Fibroblast of upper back skin (primary cell): ENCODE data around the gene POFUT2.

Source experiments
- DNase-seq: peaks from one replicate; pipeline ENCODE4 v3.0.0-alpha.2; 2013

POFUT2 gene, protein sequence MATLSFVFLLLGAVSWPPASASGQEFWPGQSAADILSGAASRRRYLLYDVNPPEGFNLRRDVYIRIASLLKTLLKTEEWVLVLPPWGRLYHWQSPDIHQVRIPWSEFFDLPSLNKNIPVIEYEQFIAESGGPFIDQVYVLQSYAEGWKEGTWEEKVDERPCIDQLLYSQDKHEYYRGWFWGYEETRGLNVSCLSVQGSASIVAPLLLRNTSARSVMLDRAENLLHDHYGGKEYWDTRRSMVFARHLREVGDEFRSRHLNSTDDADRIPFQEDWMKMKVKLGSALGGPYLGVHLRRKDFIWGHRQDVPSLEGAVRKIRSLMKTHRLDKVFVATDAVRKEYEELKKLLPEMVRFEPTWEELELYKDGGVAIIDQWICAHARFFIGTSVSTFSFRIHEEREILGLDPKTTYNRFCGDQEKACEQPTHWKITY

DNA sequence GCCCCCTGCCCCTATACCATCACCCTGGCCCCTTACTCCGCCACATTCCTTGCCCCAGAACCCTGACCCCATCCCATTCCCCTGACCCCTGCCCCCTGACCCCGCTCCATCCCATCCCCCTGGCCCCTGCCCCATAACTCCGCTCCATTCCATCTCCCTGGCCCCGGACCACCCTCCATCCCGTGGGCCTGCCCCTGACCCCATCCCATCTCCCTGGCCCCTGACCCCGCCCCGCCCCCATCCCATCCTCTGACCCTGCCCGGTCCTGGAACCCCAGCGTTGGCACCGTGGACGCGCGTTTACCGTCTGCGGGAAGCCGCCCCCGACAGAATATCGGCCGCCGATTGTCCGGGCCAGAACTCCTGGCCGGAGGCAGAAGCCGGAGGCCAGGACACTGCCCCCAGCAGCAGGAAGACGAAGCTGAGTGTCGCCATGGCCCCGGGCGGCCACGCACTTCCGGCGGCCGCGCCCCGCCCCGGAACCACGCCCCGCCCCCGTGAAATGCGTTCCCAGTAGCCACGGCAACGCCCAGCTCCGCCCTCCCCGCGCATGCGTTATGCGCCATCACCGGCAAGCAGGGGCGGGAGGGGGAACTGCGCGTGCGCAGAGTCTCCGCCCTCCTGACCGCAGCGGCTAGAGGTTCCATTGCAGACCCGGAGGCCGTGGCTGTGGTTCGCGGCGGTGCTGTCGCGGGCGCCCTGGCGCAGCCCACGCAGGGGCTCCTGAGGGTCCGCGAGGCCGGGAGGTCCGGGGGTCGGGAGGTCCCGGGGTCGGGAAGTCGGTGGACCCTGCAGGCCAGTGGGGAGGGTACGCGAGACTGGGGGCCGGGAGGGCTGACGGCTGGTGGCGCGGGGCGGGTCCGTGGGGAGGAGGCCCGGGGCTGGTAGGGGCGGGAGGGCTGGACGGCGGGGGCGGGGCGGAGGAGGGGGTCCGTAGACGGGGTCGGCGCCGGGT, at the start of gene POFUT2:
TSS of gene POFUT2 (minus strand) at position 458 of the 954 bp plus-strand sequence. CDS start at position 434, 24 bp downstream.
- peak; percentile 93 for DNase-seq

DNA sequence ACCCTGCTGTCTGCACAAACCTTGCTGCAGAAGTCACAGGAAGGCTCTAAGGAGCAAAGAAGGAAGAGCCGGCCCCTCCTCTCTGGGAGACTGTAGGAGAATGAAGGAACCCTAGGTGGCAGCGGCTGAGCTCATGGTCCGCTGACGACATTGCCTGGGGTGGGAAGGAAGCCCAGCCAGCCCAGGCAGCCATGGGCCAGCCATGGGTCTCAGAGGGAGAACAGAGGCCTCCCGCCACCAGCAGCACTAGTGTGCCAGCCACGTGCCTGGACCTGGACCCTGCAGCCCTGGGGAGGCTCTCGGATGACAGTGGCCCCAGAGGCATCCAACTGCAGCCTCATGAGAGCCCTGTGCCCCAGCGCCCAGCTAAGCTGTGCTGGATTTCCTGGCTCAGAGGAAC, 49.2 kb upstream of the POFUT2 start:
- no peak for DNase-seq

DNA sequence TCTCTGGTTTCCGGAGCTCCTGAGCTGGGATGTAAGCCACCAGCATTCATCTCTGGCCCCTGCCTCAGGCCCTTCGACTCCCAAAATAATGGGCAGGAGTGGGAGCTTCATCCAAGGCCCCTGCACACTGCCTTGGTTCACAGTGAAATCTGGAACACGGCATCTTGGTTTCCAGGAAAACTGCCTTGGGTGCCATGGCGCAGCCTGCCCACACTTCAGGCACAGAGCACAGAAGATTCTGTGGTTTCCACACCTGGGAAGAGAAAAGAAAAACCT, 48.8 kb upstream of the POFUT2 start:
- no peak for DNase-seq

DNA sequence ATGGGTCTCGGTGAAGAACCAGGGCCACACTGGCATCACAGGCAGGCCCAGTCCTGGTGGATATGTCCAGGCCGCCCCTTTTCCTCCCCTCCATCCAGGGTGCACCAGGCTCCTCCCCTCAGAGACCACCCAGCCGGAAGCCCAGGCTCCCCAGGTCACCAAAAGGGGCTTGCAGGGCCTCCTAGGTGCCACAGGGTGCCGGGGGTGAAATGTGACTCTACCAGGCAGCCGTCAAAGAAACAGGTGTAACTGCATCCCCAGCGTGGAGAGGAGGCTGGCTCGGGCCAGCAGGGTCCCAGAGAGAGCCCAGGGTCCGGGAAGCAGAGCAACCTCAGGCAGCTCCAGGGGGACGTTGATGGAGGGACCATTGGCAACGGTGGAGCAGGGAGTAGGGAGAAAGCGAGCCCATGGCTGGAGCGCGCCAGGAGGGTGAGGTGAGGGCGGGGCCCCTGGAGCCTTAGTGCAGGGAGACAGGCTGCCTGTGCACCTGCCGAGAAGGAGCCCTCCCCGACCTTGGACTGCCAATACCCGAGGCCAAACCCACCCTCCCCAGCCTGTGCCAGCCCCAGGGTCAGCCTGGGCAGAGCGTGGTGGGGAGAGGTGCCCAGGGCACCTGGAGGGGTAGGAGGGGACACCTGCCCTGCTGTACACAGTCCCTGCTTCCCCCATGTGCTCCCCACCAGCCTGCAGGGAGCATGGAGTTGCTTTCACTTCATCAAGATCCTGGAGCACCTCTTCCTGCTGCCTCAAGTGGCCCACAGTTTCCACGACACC, 48.3 kb upstream of the POFUT2 start:
- no peak for DNase-seq

DNA sequence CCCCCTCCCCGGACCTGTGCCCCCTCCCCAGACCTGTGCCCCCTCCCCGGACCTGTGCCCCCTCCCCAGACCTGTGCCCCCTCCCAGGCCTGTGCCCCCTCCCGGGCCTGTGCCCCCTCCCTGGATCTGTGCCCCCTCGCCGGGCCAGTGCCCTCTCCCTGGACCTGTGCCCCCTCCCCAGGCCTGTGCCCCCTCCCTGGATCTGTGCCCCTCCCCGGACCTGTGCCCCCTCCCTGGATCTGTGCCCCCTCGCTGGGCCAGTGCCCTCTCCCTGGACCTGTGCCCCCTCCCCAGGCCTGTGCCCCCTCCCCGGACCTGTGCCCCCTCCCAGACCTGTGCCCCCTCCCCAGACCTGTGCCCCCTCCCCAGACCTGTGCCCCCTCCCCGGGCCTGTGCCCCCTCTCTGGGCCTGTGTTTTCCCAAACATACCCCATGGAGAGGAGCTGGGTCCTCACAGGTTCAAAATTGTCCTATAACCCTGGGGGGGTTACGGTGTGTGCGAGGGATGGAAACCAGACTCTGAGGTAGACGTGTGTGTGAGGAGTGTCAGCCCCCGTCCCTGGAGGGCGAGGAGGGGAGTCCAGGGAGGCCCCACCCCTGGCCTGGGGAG, 47.6 kb upstream of the POFUT2 start:
- DNase-seq = no peak

DNA sequence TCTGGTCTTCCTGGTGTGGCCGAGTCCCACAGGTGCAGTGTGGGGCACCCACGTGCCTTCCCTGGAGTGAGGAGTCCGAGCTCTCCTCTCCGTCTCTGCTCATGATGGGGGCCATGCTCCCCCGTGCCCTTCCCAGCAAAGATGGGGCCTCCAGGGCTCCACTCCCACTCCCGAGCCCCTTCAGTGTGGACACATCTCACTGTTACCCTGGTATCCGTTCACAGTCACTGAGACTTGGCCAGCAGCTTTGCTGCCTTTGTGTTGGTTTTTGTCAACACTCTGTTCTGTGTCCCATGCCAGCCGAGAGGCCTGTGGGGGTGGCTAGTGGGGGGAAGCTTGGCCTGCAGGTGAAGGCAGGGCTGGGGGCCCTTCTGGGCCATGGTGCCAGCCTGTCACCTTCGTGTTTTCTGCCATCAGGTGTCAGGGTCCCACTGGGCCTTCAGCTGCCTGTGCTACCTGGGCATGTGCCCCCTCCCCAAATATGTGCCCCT, 46.9 kb upstream of the POFUT2 start:
- no peak for DNase-seq

DNA sequence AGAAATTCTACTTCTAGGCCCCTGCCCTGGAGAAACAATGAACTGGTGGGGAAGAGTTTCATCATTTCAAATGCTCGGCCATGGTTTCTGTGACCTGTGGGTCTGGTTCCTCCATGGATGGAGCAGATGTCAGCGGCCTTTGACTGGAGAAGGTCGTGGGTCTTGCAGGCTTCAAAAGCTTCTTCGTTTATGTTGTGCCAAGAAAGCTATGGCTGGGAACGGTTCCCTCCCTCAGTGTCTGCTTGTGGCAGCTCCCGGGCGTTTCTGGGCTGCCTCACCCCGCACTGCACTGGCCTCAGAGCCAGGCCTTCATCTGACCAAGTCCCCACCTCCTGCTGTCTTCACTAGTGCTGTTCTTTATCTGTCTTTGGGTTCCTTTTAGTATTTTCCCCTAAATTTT, 46.4 kb upstream of the POFUT2 start:
- DNase-seq = no peak

DNA sequence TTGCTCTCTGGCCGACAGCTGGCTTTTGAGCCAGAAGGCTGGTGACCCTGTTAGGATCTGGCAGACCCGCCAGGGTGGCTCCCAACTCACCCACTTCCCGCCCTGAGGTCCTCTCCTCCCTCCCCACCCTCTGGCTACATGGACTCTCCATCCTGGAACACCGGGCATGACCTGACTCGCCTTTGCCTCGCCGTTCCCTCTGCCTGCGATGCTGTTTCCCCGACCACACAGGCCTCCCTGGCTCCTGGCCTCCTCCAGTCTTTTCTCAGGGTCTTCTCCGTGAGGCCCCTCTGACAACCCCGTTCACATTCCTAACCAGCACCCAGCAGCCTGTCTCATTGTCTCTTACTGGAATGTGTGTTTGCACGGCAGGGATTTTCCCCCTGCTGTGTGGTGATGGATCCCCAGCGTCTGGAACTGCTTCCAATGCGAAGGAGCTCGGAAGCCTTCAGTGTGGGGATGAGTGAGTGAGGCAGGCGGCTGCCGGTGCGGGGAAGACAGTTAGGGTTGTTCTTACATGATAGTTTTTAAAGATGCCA, 46.0 kb upstream of the POFUT2 start:
- peak; percentile 68 for DNase-seq

DNA sequence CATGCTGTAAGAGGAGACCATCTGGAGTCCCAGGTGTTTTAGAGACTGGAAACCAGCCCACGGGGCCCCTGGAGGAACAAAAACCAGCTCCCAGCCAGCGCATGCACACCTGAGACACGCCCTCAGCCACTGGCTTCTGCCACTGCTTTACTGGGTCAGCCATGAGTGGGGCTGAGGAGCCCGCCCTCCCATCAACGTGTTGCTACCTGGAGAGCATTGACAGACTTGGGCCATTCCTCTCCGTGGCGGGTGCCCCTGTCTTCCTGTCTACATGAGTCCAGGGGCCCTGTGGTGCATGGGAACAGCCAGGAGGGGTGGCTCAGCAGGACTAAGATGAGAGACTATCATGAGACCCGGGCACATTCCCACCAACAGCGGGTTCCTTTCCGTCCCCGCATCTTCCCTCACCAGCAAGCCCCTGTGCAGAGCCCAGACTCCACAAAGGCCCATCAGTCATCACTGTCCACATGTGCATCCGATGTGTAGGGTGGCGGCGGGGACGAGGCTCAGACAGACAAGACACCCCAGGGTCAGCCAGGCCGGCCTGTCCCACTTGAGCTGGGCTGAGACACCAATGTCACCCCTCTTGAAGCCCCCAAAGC, 45.4 kb upstream of the POFUT2 start:
- DNase-seq = no peak

DNA sequence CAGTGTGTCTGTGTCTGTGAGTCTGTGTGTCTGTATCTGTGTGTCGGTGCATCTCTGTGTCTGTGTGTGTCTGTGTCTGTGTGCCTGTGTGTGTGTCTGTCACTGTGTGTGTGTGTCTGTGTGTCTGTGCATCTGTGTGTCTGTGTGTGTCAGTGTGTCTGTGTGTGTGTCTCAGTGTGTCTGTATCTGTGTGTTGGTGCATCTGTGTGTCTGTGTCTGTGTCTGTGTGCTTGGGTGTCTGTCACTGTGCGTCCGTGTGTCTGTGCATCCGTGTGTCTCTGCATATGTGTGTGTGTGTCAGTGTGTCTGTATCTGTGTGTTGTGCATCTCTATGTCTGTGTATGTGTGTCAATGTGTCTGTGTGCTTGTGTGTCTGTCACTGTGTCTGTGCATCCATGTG, 44.7 kb upstream of the POFUT2 start:
- no peak for DNase-seq

- DNase-seq = no peak
These were observed 43.9 kb upstream of the POFUT2 start for GRCh38 chr21:45331531-45332147.

DNA sequence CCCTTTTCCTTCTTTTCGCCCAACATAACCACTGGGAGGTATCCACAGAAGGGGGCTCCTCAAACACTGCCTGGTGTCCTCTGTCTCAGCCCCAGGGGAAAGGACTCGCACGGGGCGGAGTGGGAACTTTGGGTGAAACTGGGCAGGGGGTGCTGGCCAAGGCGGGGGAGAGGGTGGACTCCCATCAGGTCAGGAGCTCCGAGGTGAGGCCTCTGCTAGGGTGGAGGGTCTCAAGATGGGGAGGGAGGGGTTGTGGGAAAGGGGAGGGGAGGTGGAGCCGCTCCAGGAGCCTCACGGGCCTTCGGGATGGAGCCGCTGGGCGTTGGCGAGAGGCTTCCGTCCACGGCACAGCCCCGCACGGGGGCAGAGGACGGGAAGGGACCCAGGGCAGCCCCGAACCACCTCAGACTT, 43.2 kb upstream of the POFUT2 start:
- DNase-seq = no peak

DNA sequence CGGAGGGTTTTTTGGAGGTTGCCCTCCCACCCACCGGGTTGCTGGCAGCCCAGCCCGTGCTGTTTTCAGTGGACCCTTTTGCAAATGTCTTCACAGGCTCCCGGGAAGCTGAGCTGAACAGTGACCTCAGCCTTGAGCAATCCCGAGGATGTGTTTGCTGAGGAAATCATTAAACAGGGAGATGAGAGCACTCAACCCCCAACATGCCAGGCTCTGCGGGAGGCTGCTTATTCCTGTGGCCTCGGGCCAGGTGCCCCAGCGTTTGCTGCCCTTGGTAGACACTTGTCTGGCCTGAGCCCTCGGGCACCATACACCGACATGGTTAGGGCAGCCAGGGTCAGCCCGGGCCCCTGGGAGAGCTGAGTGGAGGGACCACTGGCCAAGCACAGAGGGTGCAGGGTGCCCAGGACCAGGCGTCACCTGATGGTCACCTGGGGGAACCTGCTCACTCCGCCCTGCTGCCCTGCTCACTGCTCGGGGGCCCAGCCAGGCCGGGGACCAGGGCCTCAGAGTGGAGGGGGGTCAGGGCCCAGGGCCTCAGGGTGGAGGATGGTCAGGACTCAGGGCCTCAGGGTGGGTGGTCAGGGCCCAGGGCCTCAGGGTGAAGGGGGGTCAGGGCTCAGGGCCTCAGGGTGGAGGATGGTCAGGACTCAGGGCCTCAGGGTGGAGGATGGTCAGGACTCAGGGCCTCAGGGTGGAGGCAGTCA, 42.5 kb upstream of the POFUT2 start:
- DNase-seq = peak; percentile 89

DNA sequence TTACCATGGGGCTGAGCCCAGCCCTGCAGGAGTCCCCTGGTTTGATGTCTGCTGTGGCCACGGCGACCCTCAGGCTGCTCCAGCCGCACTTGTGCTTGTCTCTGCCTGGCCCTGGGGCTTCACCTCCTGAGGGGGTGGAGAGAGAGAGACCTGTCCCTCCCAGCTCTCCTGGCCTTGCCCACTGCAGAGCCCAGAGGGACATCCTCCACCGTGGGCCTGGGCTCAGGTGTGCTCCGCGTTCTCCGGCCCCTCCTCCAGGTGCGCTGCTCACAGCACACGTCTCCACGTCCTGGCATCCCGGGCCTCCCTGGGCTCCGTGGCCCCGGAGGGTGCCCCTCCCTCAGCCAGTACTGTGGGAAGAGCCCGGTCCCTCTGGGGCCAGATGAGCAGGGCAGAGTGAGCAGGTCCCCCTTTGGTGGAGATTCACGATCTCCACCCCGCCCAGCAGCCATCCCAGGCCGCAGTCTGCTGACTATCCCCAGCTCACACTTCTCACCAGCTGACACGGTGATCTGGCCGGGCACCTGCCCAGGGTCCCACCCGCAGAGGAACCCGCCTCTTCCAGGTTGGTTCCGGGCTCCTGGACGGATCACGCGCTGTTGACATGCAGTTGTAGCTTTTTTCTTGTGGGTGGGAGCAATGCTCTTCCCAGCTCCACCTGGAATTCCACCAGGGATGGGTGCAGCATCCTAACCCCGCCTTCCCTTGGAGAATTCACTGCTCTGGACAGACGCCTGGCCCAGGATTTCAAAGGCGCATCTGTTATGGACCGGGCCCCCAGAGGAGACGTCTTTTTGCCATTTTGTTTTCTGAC, 41.8 kb upstream of the POFUT2 start:
- no peak for DNase-seq

DNA sequence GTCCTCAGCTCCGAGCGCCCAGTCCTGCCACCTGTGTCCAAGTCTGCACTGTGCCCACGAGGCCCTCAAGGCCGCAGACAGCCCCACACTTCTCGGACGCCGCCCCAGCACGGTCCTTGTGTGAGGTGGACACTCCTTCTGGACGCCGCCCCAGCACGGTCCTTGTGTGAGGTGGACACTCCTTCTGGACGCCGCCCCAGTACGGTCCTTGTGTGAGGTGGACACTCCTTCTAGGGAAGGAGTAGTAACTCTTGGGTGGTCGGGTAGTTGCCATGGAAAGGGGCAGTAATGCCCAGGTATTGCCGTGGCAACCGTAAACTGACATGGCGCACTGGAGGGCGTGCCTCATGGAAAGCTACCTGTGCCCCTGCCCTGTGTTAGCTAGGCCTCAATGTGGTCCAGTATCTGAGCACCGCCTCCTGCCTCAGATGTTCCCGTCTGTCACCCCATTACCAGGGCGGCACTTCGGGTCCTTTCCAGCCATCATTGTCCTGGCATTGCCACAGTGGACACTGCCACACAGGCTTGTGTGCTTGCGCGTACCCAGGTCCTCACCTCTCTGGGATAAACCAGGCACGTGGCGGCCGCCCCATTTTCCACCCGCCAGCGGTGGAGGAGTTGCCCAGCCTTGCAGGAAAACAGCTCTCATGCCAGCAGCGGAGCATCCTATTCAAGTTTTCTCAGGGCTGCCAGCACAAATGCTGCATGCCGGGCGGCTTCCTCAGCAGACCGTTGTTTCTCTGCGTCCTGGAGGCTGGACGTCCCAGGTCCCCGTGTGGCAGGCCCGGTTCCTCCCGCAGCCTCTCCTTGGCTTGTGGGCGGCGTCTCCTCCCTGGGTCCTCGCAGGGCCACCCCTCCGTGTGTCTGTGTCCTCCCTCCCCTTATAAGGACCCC, 40.8 kb upstream of the POFUT2 start:
- DNase-seq = no peak

DNA sequence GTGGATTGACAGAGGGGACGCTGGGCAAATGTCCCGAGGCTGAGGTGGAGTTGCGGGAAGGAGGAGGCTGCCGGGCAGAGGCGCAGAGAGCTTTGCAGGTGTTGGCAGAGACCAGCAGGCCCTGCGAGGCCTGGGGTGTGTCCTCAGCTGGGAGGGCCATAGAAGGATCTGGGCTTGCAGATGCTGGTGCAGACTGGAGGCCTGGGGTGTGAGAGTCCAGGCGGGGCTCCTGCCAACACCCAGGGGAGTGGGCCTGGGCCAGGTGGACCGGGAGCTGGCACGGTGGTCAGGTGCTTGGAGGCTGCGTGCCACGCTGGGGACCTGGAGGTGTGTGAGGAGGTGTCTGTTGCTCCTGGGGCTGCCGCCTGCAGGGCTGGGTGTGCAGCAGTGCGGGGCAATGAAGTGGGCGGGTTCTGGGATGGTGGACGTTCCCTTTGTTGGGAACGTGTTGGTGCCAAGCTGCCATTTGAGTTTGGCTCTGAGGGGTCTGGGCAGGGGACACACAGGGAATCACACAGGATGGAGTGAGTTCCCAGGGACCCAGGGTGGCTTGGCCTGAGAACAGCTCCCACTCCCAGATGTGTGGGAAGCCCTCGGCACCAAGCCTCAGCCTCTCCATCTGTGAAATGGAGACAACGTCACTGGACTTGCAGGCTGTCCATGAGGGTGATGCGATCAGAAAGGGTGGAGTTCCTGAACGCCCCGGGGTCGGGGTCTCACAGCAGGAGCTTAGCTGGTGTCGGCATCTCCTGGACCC, 39.9 kb upstream of the POFUT2 start:
- DNase-seq = no peak

- no peak for DNase-seq
These were observed 39.3 kb upstream of the POFUT2 start for GRCh38 chr21:45326891-45327440.
